NCI-H2081 (cell line): Measurements from ENCODE around the gene ZNF778.
"Not testable (repeated sequence)": the region's sequence is repeated elsewhere in the genome, so short reads cannot be mapped to it uniquely, and the experiment has no call there.

ENCODE experiments used
- DNase-seq, 2 experiments: peaks; one replicate each; lab custom pipeline; 2025; lab: John Stamatoyannopoulos, UW

ZNF778 gene

GRCh38 chr16:89256651-89257254 is 39.2 kb downstream of the ZNF778 start:
- peak; percentile 32 to 52 for DNase-seq

GRCh38 chr16:89257281-89257731 is 39.8 kb downstream of the ZNF778 start:
- no peak for DNase-seq

GRCh38 chr16:89257757-89258465 is 40.4 kb downstream of the ZNF778 start:
- DNase-seq: no peak

GRCh38 chr16:89259901-89260300 is 42.4 kb downstream of the ZNF778 start:
- DNase-seq: not testable (repeated sequence)

- no peak for DNase-seq
Measured at GRCh38 chr16:89261691-89262563, 44.4 kb downstream of the ZNF778 start.

- no peak for DNase-seq
Measured at GRCh38 chr16:89264800-89265550, 47.5 kb downstream of the ZNF778 start.

GRCh38 chr16:89265647-89266046 is 48.1 kb downstream of the ZNF778 start:
- no peak for DNase-seq

GRCh38 chr16:89266521-89267134 is 49.1 kb downstream of the ZNF778 start:
- no peak for DNase-seq

- DNase-seq: not testable (repeated sequence)
Measured at GRCh38 chr16:89267746-89268145, 50.2 kb downstream of the ZNF778 start.

GRCh38 chr16:89268585-89268984 is 51.1 kb downstream of the ZNF778 start:
- no peak for DNase-seq

- no peak for DNase-seq
Measured at GRCh38 chr16:89268987-89269735, 51.7 kb downstream of the ZNF778 start.

- DNase-seq: no peak
Measured at GRCh38 chr16:89269805-89270665, 52.5 kb downstream of the ZNF778 start.

- DNase-seq: no peak
Measured at GRCh38 chr16:89270666-89271345, 53.3 kb downstream of the ZNF778 start.

GRCh38 chr16:89272631-89273030 is 55.1 kb downstream of the ZNF778 start:
- DNase-seq: no peak

- no peak for DNase-seq
Measured at GRCh38 chr16:89273741-89274472, 56.4 kb downstream of the ZNF778 start.

- DNase-seq: no peak
Measured at GRCh38 chr16:89274561-89275283, 57.2 kb downstream of the ZNF778 start.

- DNase-seq: no peak
Measured at GRCh38 chr16:89275284-89275584, 57.7 kb downstream of the ZNF778 start.
